Smooth muscle cell (in vitro differentiated cells): ENCODE results near the gene MYOM3. TPM values are rescaled to one million over a fixed set of nuclear protein-coding genes. Genes with fewer than 3 reads are reported as not detected.

Experiments
- DNase-seq: peaks from one replicate; lab custom pipeline; 2025; ENCODE audit not compliant: unreplicated experiment; lab: John Stamatoyannopoulos, UW
- H2AFZ ChIP-seq: fragments of 200-600 bp; sonication (generic); 2 replicates; pipeline ENCODE4 v1.6.0; 2016; ENCODE audit warnings: antibody characterized with exemption, low read depth, mild to moderate bottlenecking
- H3F3A ChIP-seq: fragments of 200-600 bp; sonication (generic); 2 replicates; pipeline ENCODE4 v1.6.0; 2017; ENCODE audit warnings: antibody characterized with exemption, low read depth
- H3K27ac ChIP-seq: fragments of 200-600 bp; sonication (generic); 2 replicates; pipeline ENCODE4 v1.5.1; 2016; ENCODE audit warnings: low read depth, mild to moderate bottlenecking
- H3K27me3 ChIP-seq: fragments of 200-600 bp; sonication (generic); 2 replicates; pipeline ENCODE4 v1.6.1; 2016; ENCODE audit warnings: low read depth, mild to moderate bottlenecking
- H3K36me3 ChIP-seq: fragments of 200-600 bp; sonication (generic); 2 replicates; pipeline ENCODE4 v1.5.1; 2016; ENCODE audit warnings: low read depth
- H3K4me1 ChIP-seq: fragments of 200-600 bp; sonication (generic); 2 replicates; pipeline ENCODE4 v1.5.1; 2016; ENCODE audit warnings: low read depth
- H3K4me2 ChIP-seq: fragments of 200-600 bp; sonication (generic); 2 replicates; pipeline ENCODE4 v1.6.0; 2016; ENCODE audit warnings: mild to moderate bottlenecking
- H3K4me3 ChIP-seq: fragments of 200-600 bp; sonication (generic); 2 replicates; pipeline ENCODE4 v1.5.1; 2016; ENCODE audit warnings: mild to moderate bottlenecking
- H3K79me2 ChIP-seq: fragments of 200-600 bp; sonication (generic); 2 replicates; pipeline ENCODE4 v1.6.0; 2016; ENCODE audit warnings: low read depth, mild to moderate bottlenecking
- H3K9ac ChIP-seq: fragments of 200-600 bp; sonication (generic); 2 replicates; pipeline ENCODE4 v1.6.0; 2016; ENCODE audit warnings: low read depth
- H3K9me3 ChIP-seq: fragments of 200-600 bp; sonication (generic); replicated peaks from 2 replicates; pipeline ENCODE4 v1.5.1; 2016; ENCODE audit warnings: low read depth
- H4K20me1 ChIP-seq: fragments of 200-600 bp; sonication (generic); 2 replicates; pipeline ENCODE4 v1.6.0; 2016; ENCODE audit warnings: low read depth
- CTCF ChIP-seq: fragments of 200-600 bp; sonication (generic); IDR thresholded peaks from 2 replicates; pipeline ENCODE4 v1.5.1; 2017; ENCODE audit warnings: borderline replicate concordance, mild to moderate bottlenecking, antibody characterized with exemption; ENCODE audit not compliant: insufficient read depth, poor library complexity, severe bottlenecking
- WGBS: methylation state at CpG from one replicate; pipeline ENCODE4 v1.1.7; 2016; ENCODE audit warnings: low lambda C conversion rate; 5-methylcytosine and 5-hydroxymethylcytosine counted together
- polyA plus RNA-seq: library from polyadenylated mRNA; unstranded; fragments of >200 nt; fragmentation: Nextera tagmentation; extraction: Ambion mirVana; gene quantifications from 2 replicates; pipeline ENCODE4 v1.2.1, GENCODE V29; 2016
- total RNA-seq: library from RNA; depleted of rRNA; stranded (reverse); fragments of >200 nt; gene quantifications from 2 replicates; pipeline ENCODE4 v1.2.3, GENCODE V29; 2014

The MYOM3 gene
- total and polyA plus RNA-seq, 2 experiments from 2014 or later: 0.18 to 0.26 TPM

DNA sequence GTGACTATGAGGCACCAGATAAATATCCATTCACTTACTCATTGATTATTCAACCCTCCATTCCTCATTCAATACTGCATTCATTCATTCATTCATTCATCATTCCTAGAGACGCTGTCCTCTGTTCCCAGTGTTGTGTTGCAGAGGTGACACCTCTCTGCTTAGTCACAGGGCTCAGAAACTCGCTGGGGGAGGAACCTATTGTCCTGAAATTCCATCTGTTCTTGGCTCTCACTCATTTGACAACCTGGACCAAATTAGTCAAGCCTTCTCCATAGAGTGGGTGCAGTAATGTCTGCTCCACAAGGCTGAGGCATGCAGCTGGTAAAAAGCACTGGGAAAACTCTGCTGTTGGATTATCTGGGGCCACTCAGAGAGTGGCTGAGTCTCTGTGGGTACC is 49.7 kb downstream of the MYOM3 start:
- H3K4me2 ChIP-seq: no peak overlapping the region
- no peak overlapping the region for H3K27ac ChIP-seq
- H3K36me3 ChIP-seq: no peaks in the 10 kb centered on the region
- H3K4me3 ChIP-seq: no peak overlapping the region
- H3K27me3 ChIP-seq: no peaks in the 10 kb centered on the region
- H3K4me1 ChIP-seq: no peaks in the 10 kb centered on the region
- H3K79me2 ChIP-seq: no peaks in the 10 kb centered on the region
- no peak overlapping the region for H3K9ac ChIP-seq
- DNase-seq: no peak
- no peaks in the 10 kb centered on the region for H3K9me3 ChIP-seq
- no peak for TF ChIP-seq CTCF
- 85% methylated on average over 2 of the region's 2 CpGs for WGBS
- H2AFZ ChIP-seq: no peak overlapping the region
- no peaks in the 10 kb centered on the region for H4K20me1 ChIP-seq
- H3F3A ChIP-seq: no peaks in the 10 kb centered on the region

DNA sequence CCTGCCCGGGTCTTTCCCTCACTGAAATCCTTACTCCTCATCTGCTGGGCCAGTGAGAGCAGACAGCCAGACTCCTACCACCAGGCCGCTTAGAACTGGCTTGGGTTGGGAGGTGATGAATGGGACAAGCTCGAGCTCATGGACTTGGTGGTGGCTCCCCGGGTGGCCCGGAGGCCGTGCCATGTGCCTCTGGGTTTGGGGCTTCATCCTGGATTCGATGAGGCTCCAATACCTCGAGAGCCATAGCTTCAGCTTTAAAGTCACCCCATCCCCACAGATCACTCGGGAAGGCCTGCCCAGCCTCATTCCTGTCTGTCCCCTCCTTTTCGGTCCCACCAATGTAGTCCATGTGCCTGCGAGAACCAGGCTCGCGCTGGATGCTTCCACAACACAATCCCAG is 51.5 kb downstream of the MYOM3 start:
- Histone ChIP-seq H3K4me3 (no peak overlapping the region), H3K36me3 (no peaks in the 10 kb centered on the region), H3K27me3 (no peaks in the 10 kb centered on the region), H2AFZ (no peak overlapping the region), H3K9ac (no peak overlapping the region), H3K9me3 (no peaks in the 10 kb centered on the region), H3K79me2 (no peaks in the 10 kb centered on the region), H3K4me2 (no peak overlapping the region), H3F3A (no peaks in the 10 kb centered on the region), H3K4me1 (no peaks in the 10 kb centered on the region), H3K27ac (no peak overlapping the region), H4K20me1 (no peaks in the 10 kb centered on the region)
- no peak for DNase-seq
- TF ChIP-seq CTCF: no peak
- WGBS: 97% methylated on average over 13 of the region's 13 CpGs

DNA sequence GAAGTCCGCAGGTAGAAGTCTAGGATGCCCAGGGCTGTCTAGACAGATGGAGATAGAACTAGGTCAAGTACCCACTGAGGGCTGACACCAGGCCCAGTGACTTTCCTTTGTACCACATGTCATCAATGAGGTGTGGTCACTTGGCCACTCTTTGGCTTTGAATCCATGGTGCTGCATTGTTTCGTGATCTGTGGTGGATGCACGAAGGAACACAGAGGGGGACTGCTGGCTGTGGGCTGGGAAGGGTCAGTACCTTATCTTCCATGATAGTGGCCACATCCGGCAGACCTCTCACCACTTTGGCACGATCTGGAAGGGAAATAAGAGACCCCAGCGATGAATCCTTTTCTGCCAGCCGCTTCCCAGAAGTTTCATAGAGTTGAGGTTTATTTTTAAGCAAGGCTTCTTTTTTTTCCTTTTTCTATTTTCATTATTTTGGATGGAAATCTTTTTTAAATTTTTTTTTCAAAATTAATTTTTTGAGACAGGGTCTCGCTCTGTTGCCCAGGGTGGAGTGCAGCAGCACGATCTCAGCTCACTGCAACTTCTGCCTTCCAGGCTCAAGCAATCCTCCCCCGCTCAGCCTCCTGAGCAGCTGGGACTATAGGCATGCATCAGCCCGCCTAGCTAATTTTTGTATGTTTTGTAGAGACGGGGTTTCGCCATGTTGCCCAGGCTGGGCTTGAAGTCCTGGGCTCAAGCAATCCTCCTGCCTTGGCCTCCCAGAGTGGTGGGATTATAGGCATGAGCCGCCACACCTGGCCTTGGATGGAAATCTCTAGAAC is 53.1 kb downstream of the MYOM3 start:
- DNase-seq: no peak
- Histone ChIP-seq H3F3A (no peaks in the 10 kb centered on the region), H3K4me1 (no peaks in the 10 kb centered on the region), H3K36me3 (no peaks in the 10 kb centered on the region), H4K20me1 (no peaks in the 10 kb centered on the region), H3K27ac (no peak overlapping the region), H3K9ac (no peak overlapping the region), H3K27me3 (no peaks in the 10 kb centered on the region), H3K4me3 (no peak overlapping the region), H3K79me2 (no peaks in the 10 kb centered on the region), H3K4me2 (no peak overlapping the region), H2AFZ (no peak overlapping the region), H3K9me3 (no peaks in the 10 kb centered on the region)
- 89% methylated on average over 14 of the region's 14 CpGs for WGBS
- no peak for TF ChIP-seq CTCF

- H3K27me3 ChIP-seq: no peaks in the 10 kb centered on the region
- no peak overlapping the region for H3K9ac ChIP-seq
- H2AFZ ChIP-seq: no peak overlapping the region
- DNase-seq: no peak
- no peaks in the 10 kb centered on the region for H3K9me3 ChIP-seq
- H3K27ac ChIP-seq: no peak overlapping the region
- H3K4me3 ChIP-seq: no peak overlapping the region
- H4K20me1 ChIP-seq: no peaks in the 10 kb centered on the region
- WGBS: 95% methylated on average over 13 of the region's 13 CpGs
- H3F3A ChIP-seq: no peaks in the 10 kb centered on the region
- H3K36me3 ChIP-seq: no peaks in the 10 kb centered on the region
- no peaks in the 10 kb centered on the region for H3K4me1 ChIP-seq
- TF ChIP-seq CTCF: no peak
- no peaks in the 10 kb centered on the region for H3K79me2 ChIP-seq
- H3K4me2 ChIP-seq: no peak overlapping the region
Measured at GRCh38 chr1:24057171-24057570, 54.8 kb downstream of the MYOM3 start.
